HG03558 (cell line): ENCODE measurements around the gene TAOK3.
"Not testable (repeated sequence)": the region's sequence is repeated elsewhere in the genome, so short reads cannot be mapped to it uniquely, and the experiment has no call there.

Source experiments
- ATAC-seq: cut with Tn5 transposase; IDR thresholded peaks from one replicate; pipeline ENCODE4 v1.9.1; 2021; ENCODE audit warnings: moderate number of reproducible peaks; ENCODE audit not compliant: unreplicated experiment; ENCODE audit errors: extremely low read depth

Gene TAOK3

DNA sequence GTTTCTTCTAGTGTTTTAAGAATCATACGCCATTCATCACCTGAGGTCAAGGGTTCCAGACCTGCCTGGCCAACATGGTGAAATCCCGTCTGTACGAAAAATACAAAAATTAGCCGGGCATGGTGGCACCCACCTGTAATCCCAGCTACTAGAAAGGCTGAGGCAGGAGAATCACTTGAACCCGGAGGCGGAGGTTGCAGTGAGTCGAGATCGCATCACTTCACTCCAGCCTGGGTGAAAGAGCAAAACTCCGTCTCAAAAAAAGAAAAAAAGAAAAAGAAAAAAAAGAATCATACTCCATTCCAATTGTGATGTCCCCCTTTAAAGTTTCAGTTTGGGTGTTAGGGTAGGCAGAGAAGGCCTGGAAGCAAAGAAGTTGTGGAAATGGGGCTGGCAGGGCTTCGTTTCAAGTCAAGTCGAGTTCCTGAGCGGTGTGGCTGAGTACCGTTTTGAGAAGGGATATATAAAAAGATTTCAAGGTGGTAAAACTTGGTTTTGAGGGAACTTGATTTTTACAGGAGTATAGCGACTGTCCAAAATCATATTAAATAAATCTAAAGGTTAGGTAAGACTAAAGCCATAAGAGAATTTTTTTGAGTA, 1.5 kb upstream of the TAOK3 start:
- ATAC-seq = no peak

DNA sequence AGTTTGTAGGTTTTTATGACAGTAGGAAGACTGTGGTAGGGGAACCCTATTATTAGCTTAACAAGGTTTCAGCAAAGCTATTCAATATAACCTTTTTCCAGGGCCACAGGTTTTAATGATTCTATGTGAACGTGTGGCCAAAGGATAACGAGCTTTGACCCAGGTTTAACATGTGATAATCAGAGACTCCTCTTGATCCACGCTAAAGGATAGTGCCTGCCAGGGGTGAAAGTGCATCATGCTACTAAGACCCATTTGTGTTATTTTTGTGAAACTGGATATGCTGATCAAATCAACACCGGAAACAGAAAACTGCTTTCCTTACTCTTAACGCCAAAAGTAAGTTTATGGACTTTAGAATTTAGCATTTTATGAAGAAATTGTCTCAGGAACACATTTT, 909 bp upstream of the TAOK3 start:
- no peak for ATAC-seq

GRCh38 chr12:118371321-118372282, 1.1 kb downstream of the TAOK3 start:
- no peak for ATAC-seq

DNA sequence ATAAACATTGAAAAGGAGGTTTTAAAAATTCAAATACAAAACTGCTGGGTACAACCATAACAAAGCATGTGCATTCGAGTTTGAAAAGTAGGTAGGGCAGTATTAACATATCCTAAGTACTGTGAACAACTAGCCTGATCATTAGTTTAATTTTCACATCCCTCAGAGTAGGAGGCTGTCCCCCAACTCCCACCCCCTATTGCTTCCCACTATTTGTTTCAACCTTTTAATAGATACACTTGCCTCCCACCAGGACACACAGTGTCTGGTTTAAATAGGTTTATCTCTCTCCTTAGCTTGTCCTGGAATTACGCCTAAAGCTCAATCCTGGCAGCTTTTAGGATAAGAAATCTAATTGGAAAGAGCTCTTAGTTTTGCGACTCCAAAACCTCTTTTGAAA, 2.1 kb downstream of the TAOK3 start:
- no peak for ATAC-seq

DNA sequence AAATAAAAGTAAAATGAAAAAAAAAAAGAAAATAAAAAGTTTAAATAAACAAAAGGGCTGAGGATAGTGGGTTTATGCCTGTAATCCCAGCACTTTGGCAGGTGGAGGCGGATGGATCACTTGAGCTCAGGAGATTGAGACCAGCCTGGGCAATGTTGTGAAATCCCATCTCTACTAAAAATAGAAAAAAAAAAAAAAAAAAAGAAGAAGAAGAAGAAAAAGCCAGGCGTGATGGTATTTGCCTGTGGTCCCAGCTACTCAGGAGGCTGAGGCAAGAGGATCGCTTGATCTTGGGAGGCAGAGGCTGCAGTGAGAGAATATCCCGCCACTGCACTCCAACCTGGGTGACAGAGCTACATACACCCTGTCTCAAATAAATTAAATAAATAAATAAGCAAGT, 3.9 kb downstream of the TAOK3 start:
- ATAC-seq = no peak

GRCh38 chr12:118361889-118362288, 10.8 kb downstream of the TAOK3 start:
- no peak for ATAC-seq

DNA sequence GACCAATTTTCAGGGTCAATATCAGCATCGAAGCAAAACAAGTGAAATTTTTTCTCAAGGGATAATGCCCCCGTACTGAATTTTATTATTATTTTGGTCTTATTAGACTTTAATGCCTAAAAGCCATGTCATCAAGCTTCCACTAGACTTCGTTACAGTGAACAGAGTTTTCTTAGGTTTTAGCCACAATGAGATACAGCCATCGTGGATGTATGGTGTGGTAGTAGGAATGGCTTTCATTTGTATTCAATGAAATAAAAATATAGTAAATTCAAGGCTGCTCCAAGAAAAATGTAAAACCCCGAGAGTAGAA, 11.7 kb downstream of the TAOK3 start:
- ATAC-seq = no peak

DNA sequence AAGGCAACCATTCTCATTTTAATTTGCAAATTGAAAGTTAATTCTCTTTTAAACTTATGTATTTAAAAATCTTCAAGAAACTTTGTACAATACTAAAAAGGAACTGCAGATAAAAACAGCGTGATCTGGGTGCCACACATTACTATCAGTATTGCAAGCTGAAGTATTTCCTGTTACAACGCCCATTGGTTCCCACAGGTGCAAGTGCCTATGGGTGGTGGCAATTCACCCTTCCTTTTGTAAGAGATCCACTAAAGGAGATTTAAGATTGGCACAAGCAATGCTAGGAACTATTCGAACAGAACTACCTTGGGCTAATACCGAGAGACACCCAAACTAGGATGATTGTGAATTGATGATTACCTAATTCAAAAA, 13.2 kb downstream of the TAOK3 start:
- no peak for ATAC-seq

DNA sequence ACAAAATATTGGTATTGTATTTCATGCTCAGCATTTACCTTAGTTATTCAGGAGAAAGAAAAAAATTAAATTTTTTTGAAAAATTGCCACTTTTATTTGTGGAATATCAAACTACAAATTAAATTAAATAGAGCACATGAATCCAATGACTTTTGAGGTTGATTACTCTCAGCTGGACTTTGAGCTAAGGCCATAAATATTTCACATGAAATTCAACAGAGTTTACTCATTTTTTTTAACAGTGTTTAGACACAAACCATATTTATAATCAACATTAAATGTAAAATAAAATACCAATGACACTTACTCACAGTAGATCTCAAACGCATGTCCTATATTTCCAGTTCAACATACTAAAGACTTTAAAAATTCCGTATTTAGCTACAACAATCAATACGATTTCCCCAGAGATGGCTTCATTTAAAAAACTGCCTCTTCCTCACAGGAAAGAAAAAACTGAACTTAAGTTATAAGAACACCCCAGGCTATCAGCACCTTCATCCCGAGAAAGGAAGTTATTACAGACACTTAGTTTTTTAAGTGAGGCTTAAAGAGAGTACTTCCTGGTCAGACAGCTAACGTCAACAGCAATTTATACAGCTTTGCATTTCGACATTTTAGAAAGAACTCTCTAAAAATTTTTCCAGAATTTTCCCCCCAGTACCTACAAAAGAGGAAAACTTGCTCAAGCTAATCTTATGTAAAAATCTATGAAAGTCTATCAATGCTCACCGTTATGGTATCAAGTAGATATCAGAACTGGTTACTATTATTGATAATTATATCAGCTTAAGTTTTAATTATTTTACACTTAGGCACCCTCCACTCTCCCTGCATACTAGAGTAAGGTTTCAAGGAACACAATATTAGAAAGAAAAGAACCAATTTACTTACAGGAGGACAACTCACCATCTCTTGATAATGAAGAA, 13.8 kb downstream of the TAOK3 start:
- ATAC-seq = no peak

DNA sequence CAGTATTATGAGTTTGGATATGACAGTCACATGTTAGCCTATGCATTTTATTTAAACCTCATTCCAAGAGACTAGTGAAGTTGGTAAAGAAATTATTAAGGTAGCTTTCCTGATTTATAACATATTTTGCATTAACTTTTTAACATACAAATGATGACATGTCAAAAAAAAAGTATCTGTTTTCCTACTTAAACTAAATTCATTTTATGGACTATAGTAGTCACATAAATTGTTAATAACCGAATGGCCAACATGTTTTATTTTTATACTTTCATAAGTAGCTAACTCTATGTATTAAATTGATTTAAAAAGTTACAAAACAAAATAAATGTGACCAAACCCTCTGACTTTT, 14.7 kb downstream of the TAOK3 start:
- no peak for ATAC-seq

DNA sequence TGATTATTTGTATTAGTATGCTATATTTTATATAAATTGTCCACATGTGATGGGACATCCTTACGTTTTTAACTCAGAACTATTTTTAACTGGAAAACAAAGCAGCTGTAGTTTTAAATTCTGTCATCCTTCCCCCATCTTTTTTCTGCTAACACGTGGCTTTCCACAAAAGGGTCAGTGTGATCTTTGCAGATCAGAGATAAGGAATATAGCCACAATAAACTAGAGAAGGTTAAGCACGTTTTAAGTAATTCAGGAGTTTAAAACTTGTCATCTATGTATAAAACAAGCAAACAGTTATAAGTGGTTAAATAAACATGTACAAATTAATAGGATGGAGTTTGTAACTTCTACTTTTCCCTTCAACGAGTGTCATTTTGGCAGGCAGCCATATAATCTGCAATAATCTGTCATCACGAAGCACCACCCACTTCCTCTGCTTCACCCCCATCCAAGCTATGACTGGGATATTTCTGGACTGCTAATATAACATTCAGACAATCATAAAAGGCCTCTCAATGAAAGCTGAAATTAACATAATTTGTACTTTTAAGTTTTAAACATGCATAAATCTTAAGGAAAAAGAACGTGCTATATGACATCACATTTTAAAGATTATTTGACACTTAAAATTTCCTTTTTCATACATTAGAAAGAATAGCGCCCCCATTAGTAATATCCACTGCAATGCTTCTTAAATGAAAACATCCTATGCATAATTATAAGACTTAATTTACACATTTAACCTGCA, 15.3 kb downstream of the TAOK3 start:
- no peak for ATAC-seq

DNA sequence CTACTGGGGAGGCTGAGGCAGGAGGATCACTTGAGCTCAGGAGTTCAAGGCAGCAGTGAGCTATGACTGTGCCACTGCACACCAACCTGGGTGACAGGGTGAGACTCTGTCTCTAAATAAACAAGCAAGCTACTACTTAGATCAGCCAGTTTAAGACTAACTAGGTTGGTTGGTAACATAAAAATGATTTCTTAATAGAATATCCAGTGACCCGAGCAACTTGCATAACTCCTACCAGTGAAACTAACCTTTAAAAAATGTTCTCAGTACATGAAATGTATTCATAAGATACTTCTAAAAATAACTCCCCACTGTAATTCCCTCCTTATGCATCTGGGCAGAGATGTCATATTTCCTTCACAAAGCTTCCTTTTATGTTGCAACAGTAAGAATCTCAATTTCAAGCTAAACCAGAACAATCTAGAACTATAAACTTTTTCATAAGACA, 15.9 kb downstream of the TAOK3 start:
- no peak for ATAC-seq

DNA sequence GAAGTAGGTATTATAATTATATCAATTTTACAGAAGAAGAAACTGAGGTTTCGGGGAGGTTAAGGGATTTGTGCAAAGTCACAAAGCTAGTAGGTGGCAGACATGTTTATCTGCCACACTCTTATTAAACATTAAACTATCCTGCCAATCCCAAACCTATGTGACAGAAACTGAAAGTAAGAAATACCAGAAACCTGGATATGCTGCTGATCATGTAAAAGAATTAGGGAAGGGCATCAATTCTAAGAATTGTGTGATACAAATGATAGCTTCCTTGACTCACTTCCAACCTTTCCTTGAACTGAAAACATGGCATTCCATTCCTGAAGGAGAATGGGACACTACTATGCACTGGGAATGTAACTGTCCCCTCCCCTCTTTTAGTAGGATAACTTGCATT, 16.9 kb downstream of the TAOK3 start:
- no peak for ATAC-seq

- ATAC-seq = no peak
These were observed 17.8 kb downstream of the TAOK3 start for GRCh38 chr12:118354903-118355302.

- not testable (repeated sequence) for ATAC-seq
These were observed 18.2 kb downstream of the TAOK3 start for GRCh38 chr12:118354503-118354902.

GRCh38 chr12:118353721-118354120, 19.0 kb downstream of the TAOK3 start:
- ATAC-seq = no peak

DNA sequence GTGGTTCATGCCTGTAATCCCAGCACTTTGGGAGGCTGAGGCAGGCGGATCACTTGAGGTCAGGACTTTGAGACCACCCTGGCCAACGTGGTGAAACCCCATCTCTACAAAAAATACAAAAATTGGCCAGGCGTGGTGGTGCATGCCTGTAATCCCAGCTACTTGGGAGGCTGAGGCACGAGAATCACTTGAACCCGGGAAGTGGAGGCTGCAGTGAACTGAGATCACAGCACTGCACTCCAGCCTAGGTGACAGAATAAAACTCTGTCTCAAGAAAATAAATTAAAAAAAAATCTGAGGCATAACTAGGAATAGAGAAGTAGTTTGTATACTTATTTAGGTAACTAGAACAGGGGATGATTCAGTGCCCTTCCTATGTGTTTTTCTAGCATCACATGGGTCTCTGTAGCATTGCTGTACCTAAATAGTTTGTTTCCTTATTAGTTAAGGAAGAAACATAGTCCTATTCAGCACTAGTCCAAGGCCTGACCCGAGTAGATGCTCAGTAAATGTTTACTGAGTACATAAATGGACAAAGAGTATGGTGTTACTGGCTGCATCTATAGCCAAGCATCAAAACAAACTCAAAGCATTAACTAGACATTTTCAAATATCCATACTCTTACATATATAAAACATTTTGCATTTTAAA, 21.7 kb downstream of the TAOK3 start:
- ATAC-seq = no peak

GRCh38 chr12:118347916-118348315, 24.8 kb downstream of the TAOK3 start:
- ATAC-seq = no peak

DNA sequence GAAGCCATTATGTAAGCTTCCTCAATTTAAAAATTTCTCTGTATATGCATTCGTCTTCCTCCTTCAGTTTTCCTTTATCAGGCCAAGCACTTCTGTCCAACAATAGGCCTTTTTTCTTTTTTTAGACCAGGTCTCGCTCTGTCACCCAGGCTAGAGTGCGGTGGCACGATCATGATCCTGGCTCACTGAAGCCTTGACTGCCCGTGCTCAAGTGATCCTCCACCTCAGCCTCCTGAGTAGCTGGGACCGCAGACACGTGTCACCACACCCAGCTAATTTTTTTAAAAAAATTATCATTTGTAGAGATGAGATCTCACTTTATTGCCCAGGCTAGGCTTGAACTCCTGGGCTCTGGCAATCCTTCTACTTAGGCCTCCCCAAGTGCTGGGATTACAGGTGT, 25.8 kb downstream of the TAOK3 start:
- ATAC-seq = no peak

DNA sequence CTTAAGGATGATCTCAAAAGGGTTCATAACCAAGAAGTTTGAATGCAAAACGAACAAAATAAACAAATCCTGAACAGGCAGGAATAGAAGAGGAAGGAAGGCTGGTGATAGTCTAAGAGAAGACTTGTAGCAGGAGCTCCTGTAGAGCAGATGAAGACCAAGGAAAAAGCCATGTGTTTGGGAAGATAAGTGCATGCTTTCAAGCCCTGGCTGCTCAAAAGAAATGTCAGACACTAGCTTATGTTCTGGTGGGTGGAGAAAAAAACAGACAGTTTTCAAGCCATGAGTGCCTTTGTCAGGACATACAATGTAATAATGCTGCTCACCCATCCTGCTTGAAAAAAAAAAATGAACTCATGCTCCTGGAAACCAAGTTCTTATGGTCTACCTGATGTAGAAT, 27.4 kb downstream of the TAOK3 start:
- ATAC-seq = no peak
